GM21786 (cell line): ENCODE results near the gene ARHGEF17.

ENCODE experiments used
- ATAC-seq: cut with Tn5 transposase; IDR thresholded peaks from one replicate; pipeline ENCODE4 v1.9.1; 2021; ENCODE audit not compliant: unreplicated experiment

Gene ARHGEF17

DNA sequence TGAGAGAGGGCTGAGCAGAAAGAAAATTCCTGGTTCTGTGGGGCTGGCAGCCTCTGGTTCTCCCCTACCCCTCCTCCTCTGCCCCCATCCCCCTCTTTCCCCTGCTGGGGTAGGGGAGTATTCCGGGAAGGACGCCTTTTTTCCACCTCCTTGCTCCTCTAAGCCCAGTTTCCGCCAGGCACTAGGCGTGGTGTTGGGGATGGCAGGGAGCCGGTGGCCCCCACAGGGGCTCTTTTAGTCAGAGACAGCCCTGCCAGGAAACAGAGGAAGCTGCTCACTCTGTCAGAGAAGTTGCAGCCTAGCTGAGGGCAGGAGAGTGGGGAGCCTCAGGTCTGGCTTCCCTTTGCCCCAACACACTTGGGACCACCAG lies 15.6 kb upstream of the ARHGEF17 start:
- no peak for ATAC-seq

- no peak for ATAC-seq
Observed at GRCh38 chr11:73293356-73293936, 14.6 kb upstream of the ARHGEF17 start.

GRCh38 chr11:73294604-73295003 lies 13.5 kb upstream of the ARHGEF17 start:
- ATAC-seq: no peak

DNA sequence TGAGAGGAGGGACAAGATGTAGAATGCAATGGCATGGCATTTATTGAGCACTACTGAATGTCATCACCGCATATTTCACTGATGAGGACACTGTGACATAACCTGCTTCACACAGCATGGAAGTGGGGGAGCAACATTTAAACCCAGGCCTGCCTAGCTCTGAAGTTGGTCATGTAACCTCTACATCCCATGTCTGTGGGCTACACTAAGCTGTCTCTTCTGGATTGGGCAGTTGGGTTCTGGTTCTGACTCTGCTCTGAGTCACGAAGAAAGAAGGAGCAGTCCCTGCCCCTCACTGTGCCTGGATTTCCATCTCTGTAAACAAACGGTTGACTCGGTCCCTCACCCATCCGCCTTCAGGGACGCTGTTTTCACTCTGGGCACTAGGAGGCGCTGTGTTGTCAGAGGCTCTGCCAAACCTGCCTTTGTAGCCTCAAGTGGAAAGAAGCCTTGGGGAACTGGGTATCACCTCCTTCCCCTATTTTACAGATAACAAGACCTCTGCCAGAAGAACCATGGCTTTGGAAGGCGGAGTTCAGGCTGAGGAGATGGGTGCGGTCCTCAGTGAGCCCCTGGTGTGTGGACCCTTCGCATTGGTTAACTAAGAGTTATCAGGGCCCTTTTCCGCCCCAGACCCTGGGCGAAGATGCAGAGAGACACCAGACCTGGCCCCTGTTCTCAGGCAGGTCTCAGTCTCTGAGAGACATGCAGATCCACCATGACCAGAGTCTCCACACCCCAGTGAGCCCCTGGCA lies 12.7 kb upstream of the ARHGEF17 start:
- no peak for ATAC-seq

DNA sequence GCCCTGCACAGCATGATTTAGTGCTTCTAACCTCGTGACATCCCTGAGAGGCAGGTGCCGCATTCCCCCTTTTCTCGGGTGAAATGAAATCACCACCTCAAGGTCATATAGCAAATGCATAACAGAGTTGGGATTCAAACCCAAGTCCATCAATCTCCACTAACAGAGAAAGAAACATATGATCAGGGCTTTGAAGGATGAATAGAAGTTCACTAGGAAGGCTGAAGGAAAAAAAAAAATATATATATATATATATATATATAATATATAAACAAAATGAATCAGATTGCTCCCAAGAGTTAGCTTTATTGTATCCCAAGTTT lies 12.1 kb upstream of the ARHGEF17 start:
- no peak for ATAC-seq

GRCh38 chr11:73296501-73297230 lies 11.4 kb upstream of the ARHGEF17 start:
- ATAC-seq: no peak

DNA sequence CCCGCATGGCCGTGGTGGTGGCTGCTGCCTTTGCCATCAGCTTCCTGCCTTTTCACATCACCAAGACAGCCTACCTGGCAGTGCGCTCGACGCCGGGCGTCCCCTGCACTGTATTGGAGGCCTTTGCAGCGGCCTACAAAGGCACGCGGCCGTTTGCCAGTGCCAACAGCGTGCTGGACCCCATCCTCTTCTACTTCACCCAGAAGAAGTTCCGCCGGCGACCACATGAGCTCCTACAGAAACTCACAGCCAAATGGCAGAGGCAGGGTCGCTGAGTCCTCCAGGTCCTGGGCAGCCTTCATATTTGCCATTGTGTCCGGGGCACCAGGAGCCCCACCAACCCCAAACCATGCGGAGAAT lies 10.9 kb upstream of the ARHGEF17 start:
- no peak for ATAC-seq

DNA sequence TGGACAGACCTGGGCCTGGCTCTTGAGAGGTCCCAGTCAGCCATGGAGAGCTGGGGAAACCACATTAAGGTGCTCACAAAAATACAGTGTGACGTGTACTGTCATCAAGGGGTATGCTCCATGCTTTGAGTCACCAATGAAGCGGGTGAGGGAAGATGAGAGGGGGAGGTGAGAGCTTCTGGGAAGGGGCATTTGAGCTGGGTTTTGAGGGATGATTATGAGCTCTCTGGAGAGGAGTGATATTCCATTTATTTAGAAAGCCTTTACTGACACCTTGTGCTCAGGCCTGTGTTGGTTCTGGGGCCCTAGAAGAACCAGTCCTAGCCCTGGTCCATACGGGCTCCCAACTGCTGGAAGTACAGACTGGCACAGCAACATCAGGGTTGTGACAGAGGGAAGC lies 10.4 kb upstream of the ARHGEF17 start:
- no peak for ATAC-seq

DNA sequence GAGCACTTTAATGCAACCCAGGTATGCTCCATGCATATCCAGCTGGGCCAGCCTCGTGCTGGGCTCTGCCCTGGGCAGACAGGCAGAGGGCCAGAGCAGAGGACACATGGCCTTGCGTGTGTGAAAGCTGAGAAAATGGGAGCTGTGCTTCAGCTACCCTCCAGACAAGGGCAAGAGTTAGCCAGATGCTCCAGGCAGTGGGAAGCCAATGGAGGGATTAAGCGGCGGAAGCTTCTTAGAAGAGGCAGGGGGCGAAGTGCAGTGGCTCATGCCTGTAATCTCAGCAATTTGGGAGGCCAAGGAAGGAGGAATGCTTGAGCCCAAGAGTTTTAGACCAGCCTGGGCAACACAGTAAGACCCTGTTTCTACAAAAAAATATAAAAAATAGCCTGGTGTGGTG lies 9.8 kb upstream of the ARHGEF17 start:
- no peak for ATAC-seq

- ATAC-seq: no peak
Observed at GRCh38 chr11:73299751-73300150, 8.3 kb upstream of the ARHGEF17 start.

GRCh38 chr11:73306069-73306841 lies 1.8 kb upstream of the ARHGEF17 start:
- no peak for ATAC-seq

- no peak for ATAC-seq
Observed at GRCh38 chr11:73306977-73307322, 1.1 kb upstream of the ARHGEF17 start.

DNA sequence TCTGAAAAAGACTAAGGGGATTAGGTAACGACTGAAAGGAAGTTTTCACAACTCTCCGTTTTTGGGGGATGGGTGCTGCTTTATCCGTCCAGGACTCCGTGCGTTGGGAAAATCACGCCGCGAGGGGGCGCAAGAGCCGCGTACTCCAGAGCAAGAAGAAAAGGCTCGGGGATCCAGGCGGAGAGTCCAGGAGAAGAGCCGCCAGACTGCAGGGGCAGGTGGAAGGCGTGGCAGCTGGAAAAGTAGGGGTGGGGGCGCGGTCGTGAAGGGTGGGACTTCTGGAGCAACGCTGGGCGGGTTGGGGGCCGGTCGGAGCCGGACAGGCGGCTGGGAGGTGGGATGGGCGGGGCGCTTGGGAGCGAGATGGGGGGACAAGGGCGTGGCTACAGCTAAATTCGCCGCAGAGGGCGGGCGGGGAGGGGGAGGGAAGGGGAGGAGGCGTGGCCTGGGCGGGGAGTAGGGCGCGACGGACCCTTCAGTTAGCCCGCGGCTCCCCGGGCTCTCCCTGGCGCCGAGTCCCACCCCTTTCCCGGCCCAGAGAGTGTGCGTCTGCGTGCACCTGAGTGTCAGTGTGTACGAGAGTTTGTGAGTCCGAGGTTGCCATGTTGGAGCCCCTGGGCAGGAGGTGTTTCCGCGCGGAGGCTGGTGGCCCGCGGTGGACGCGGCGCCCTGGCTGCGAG lies 613 bp upstream of the ARHGEF17 start:
- ATAC-seq: peak; percentile 54

DNA sequence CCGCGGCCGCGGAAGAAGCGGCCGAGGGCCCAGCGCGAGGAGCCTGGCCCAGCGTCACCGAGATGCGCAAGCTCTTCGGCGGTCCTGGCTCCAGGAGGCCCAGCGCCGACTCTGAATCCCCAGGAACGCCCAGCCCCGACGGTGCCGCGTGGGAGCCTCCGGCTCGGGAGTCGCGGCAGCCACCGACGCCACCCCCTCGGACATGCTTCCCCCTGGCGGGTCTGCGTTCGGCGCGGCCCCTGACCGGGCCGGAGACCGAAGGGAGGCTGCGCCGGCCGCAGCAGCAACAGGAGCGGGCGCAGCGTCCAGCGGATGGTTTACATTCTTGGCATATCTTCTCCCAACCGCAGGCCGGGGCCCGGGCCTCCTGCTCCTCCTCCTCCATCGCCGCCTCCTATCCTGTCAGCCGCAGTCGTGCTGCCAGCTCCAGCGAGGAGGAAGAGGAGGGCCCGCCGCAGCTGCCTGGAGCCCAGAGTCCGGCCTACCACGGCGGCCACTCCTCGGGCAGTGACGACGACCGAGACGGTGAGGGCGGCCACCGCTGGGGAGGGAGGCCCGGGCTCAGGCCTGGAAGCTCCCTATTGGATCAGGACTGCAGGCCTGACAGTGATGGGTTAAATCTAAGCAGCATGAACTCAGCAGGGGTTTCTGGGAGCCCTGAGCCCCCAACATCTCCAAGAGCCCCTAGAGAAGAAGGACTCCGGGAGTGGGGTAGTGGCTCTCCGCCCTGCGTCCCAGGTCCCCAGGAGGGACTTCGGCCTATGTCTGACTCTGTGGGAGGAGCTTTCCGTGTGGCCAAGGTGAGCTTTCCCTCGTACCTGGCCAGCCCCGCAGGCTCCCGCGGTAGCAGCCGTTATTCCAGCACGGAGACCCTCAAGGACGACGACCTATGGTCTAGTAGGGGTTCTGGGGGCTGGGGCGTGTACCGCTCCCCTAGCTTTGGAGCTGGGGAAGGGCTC lies 1.2 kb downstream of the ARHGEF17 start:
- no peak for ATAC-seq

GRCh38 chr11:73310076-73310475 lies 2.0 kb downstream of the ARHGEF17 start:
- ATAC-seq: no peak

DNA sequence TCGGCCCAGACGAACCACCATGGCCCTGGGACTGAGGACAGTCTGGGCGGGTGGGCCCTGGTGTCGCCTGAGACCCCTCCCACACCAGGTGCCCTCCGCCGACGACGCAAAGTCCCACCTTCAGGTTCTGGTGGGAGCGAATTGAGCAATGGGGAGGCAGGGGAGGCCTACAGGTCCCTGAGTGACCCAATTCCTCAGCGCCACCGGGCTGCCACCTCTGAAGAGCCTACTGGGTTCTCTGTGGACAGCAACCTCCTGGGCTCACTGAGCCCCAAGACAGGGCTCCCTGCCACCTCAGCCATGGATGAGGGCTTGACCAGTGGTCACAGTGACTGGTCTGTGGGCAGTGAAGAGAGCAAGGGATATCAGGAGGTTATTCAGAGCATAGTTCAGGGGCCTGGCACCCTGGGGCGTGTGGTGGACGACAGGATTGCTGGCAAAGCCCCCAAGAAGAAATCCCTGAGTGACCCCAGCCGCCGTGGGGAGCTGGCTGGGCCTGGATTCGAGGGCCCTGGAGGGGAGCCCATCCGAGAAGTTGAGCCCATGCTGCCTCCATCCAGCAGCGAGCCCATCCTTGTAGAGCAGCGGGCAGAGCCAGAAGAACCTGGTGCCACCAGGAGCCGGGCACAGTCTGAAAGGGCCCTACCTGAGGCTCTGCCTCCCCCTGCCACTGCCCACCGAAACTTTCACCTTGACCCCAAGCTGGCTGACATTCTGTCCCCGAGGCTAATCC lies 2.8 kb downstream of the ARHGEF17 start:
- no peak for ATAC-seq

GRCh38 chr11:73311394-73311869 lies 3.4 kb downstream of the ARHGEF17 start:
- ATAC-seq: no peak

DNA sequence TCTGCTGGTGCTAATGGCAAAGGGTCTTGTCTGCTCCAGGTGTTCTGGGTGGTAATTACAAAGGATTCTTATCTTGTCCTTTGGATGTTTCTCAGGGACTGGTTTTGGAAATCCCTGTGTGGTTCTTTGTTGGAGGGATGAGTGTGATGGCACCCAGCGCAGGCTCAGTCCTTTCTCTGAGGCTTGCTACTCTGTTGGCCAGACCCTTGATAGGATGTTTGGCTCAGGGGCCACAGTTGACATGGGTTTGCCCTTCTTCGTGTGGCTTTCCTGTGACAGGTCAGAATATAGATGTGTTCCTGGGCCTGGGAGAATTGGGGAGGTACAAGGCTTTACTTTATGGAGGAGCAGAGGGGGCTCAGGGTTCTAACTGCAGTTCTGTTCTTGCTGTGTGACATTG lies 4.0 kb downstream of the ARHGEF17 start:
- no peak for ATAC-seq

DNA sequence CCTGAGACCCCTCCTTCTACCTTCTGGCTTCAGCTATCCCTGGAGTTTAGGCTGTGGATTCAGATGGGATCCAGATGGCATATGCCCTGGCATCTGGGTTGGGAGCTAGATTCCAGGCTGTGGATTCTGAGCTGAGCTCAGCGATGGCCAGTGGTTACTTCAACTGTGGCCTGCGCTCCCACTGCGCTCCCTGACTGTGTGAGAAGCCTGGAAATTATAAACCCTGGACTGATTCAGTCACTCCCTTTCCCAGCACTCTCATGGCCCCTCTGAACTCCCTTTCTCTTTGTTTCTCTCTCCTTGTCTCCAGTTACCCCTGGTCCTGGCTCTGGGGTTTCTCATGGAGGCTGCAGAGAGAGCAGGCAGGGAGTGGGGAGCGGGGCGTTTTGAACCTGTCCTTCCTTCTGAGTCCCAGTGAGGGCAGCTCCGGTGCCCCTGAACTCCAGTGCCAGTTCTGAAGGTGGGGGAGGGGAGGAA lies 4.8 kb downstream of the ARHGEF17 start:
- ATAC-seq: no peak
